IPS-15b (cell line): ENCODE measurements around the gene KLK5.
"Not testable (repeated sequence)": the region's sequence is repeated elsewhere in the genome, so short reads cannot be mapped to it uniquely, and the experiment has no call there.

ENCODE experiments used
- H3K27me3 ChIP-seq: one replicate; pipeline ENCODE4 v1.6.1; 2013; ENCODE audit warnings: low read length; ENCODE audit not compliant: control insufficient read depth, insufficient read depth
- H3K36me3 ChIP-seq: one replicate; pipeline ENCODE4 v1.6.1; 2013; ENCODE audit warnings: low read length; ENCODE audit not compliant: control insufficient read depth, insufficient read depth
- H3K4me1 ChIP-seq: one replicate; pipeline ENCODE4 v1.6.1; 2013; ENCODE audit warnings: mild to moderate bottlenecking, low read length; ENCODE audit not compliant: control insufficient read depth, insufficient read depth
- H3K4me3 ChIP-seq: one replicate; pipeline ENCODE4 v1.5.1; 2013; ENCODE audit warnings: low read depth, low read length
- H3K9ac ChIP-seq: one replicate; pipeline ENCODE4 v1.6.1; 2013; ENCODE audit warnings: low read depth, mild to moderate bottlenecking, low read length
- H3K9me3 ChIP-seq: one replicate; pipeline ENCODE4 v1.6.1; 2013; ENCODE audit warnings: mild to moderate bottlenecking, low read length; ENCODE audit not compliant: control insufficient read depth, insufficient read depth

Gene KLK5

DNA sequence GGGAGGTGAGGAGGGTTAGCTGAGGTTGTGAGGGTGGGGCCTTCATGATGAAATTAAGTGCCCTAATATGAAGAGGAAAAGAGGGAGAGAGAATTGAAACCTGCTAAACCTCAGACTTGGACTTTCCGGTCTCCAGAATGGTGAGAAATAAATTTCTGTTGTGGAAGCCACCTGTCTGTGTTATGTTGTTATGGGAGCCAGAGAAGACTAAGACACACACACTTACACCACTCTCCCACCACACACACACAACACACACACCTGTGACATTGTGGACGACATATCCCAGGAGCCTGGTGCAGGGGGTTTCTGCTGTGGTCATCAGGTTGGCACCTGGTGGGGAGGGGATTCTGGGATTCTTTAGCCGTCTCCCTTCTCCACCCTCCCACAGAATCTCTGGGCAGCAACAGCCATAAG lies 55.6 kb downstream of the KLK5 start:
- no peaks in the 10 kb centered on the region for H3K4me1 ChIP-seq
- no peak overlapping the region for H3K9ac ChIP-seq
- H3K27me3 ChIP-seq: peaks cover 7% of the 10 kb centered on the region
- no peaks in the 10 kb centered on the region for H3K36me3 ChIP-seq
- no peak overlapping the region for H3K4me3 ChIP-seq
- peaks cover 3% of the 10 kb centered on the region for H3K9me3 ChIP-seq

DNA sequence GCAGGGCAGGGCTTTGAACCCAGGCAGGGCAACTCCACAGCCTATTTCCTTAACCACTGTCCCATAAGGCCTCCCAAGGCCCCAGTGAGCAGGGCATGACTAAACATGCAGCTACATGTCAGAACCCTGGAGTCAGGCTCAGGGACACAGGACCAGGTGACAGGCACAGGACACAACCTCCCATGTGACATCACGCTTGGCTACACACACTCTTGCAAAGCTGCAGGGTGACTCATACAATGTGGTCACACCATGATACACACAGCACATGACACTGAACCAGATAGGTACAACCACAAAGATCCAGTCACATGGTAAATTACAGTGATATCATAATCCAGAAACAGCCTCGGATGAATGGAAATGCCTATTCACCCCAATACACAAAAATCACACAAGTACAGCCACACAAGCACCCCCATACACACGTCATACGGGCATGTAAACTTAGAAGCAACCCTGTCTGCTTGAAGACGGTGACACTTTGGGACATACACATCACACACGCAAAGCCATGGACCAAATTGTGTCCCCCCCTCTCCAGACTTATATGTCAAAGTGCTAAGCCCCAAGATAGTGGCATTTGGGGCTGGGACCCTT lies 56.1 kb downstream of the KLK5 start:
- Histone ChIP-seq H3K4me3 (no peak overlapping the region), H3K9me3 (peaks cover 3% of the 10 kb centered on the region), H3K9ac (no peak overlapping the region), H3K36me3 (no peaks in the 10 kb centered on the region), H3K4me1 (no peaks in the 10 kb centered on the region), H3K27me3 (peaks cover 7% of the 10 kb centered on the region)

DNA sequence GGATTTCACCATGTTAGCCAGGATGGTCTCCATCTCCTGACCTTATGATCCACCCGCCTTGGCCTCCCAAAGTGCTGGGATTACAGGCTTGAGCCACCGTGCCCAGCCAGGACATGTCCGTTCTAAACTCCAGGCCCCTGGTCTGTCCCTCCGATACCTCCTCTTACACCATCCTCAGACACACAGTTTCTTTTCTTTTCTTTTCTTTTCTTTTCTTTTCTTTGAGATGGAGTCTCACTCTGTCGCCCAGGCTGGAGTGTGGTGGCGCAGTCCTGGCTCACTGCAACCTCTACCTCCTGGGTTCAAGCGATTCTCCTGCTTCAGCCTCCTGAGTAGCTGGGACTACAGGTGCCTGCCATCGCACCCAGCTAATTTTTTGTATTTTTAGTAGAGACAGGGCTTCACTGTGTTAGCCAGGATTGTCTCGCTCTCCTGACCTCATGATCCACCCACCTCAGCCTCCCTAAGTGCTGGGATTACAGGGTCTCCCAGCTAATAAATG lies 56.7 kb downstream of the KLK5 start:
- H3K9me3 ChIP-seq, H3K9ac ChIP-seq, H3K4me3 ChIP-seq, H3K36me3 ChIP-seq, H3K4me1 ChIP-seq, H3K27me3 ChIP-seq: not testable (repeated sequence)

DNA sequence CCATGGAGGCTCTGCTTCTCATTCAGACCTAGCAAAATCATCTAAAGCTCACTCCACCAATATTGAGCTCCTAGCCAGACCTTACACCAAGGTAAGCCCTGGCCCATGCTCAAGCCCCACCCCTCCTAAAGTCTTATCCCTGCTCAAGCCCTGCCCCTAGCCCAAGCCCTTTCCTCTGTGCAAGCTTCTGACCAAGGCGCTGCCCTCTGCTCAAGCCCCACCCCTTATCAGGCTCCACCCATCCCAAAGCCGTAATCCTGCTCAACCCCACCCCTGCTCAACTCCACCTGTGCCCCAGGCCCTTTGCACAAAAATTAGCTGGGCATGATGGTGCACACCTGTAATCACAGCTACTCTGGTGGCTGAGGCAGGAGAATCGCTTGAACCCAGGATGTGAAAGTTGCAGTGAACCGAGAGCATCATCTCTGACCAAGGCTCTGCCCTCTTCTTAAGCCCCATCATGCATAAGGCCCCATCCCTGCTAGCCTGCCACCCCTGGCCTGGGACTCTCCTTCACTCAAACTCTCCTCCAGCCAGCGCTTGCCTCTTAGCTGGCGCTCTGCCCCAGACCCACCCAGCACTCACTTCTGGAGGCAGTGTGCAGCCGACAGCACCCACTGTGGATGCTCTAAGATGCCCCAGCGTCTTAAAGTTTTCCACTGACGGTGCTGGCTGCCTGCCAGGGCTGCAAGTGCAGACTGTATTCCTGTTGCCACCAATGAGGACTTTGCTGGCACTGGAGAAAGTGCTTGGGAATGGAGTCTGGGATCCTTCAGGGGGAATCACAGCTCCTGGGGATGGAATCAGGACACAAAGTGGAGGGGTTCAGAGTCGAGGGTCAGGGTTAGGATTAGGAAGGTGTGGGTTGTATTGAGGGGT lies 58.1 kb downstream of the KLK5 start:
- no peak overlapping the region for H3K9ac ChIP-seq
- H3K27me3 ChIP-seq: peaks cover 7% of the 10 kb centered on the region
- no peak overlapping the region for H3K4me3 ChIP-seq
- H3K9me3 ChIP-seq: peaks cover 3% of the 10 kb centered on the region
- H3K4me1 ChIP-seq: no peaks in the 10 kb centered on the region
- H3K36me3 ChIP-seq: no peaks in the 10 kb centered on the region
